Measurements from ENCODE around the gene RCAN3.

- TF ChIP-seq MYPOP (CRISPR knock-in tag; IDR thresholded peaks at IDR 0.05) (no peak), CTCF (CRISPR knock-in tag; IDR thresholded peaks at IDR 0.05) (no peak), HIC2 (CRISPR knock-in tag; IDR thresholded peaks at IDR 0.05; ENCODE audit: low read depth) (no peak), EZH2 (conservative IDR thresholded peaks at IDR 0.05; ENCODE audit: low read depth, low read length) (no peak), ZNF670 (CRISPR knock-in tag; IDR thresholded peaks at IDR 0.05; ENCODE audit: borderline replicate concordance) (no peak)
Observed at GRCh38 chr1:24584171-24584647, 81.6 kb downstream of the RCAN3 start.

Data from HepG2 (cell line).